ENCODE measurements around the gene ITGB7. TPM values are rescaled to one million over a fixed set of nuclear protein-coding genes. Genes with fewer than 3 reads are reported as not detected.

Gene ITGB7
- total and polyA plus RNA-seq, 10 of the 15 experiments (the other 5 are each of a cell fraction or from before 2014, with no cell fraction given), result 54.5 to 487 (median 252) TPM

GRCh38 chr12:53219292-53219955 is 12.4 kb upstream of the ITGB7 start (continued):
- no peak for TF ChIP-seq ZBTB11 (CRISPR knock-in tag; IDR thresholded peaks at IDR 0.05)
- TF ChIP-seq ZNF207 (IDR thresholded peaks at IDR 0.05; ENCODE audit: borderline replicate concordance), result 0 out of 2 replicates have a peak, but pooled peaks have one; percentile 9
- TF ChIP-seq DPF2 (IDR thresholded peaks at IDR 0.05), result peak; percentile 85; the same call in 1 of the 2 replicates
- TF ChIP-seq ETV6 (conservative IDR thresholded peaks at IDR 0.05 in 1 of 2, IDR thresholded peaks at IDR 0.05 in 1 of 2; ENCODE audit: borderline replicate concordance in 1 of 2, low read depth in 1 of 2), result peak in 1 of 2 experiments; percentile 45; a peak in 2 of 4 replicates
- peak; percentile 19 for TF ChIP-seq SP1 (IDR thresholded peaks at IDR 0.05; ENCODE audit: low read depth, low read length)
- TF ChIP-seq RELB (IDR thresholded peaks at IDR 0.05; ENCODE audit: low read depth), result peak; percentile 80
- peak; percentile 57; the same call in 1 of the 2 replicates for TF ChIP-seq HDGF (IDR thresholded peaks at IDR 0.05)
- no peak for TF ChIP-seq HDAC6 (IDR thresholded peaks at IDR 0.05; ENCODE audit: unreplicated experiment)
- TF ChIP-seq, protein P1, sequence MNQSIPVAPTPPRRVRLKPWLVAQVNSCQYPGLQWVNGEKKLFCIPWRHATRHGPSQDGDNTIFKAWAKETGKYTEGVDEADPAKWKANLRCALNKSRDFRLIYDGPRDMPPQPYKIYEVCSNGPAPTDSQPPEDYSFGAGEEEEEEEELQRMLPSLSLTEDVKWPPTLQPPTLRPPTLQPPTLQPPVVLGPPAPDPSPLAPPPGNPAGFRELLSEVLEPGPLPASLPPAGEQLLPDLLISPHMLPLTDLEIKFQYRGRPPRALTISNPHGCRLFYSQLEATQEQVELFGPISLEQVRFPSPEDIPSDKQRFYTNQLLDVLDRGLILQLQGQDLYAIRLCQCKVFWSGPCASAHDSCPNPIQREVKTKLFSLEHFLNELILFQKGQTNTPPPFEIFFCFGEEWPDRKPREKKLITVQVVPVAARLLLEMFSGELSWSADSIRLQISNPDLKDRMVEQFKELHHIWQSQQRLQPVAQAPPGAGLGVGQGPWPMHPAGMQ (IDR thresholded peaks at IDR 0.05; ENCODE audit: borderline replicate concordance), result peak; percentile 64; the same call in 1 of the 2 replicates
- no peak for TF ChIP-seq BCL3 (IDR thresholded peaks at IDR 0.05; ENCODE audit: borderline replicate concordance, insufficient read depth, low read depth, low read length, poor library complexity, severe bottlenecking)
- TF ChIP-seq GATAD2B (conservative IDR thresholded peaks at IDR 0.05; ENCODE audit: low read depth), result peak; percentile 83
- no peak for TF ChIP-seq SUZ12 (IDR thresholded peaks at IDR 0.05; ENCODE audit: unreplicated experiment)
- TF ChIP-seq MXI1 (IDR thresholded peaks at IDR 0.05; ENCODE audit: low read depth, low read length), result peak; percentile 44; the same call in 1 of the 2 replicates
- TF ChIP-seq SIN3A (IDR thresholded peaks at IDR 0.05; ENCODE audit: low read depth, low read length), result peak; percentile 68; the same call in 1 of the 2 replicates
- 0 out of 2 replicates have a peak, but pooled peaks have one; percentile 33 for TF ChIP-seq POLR2AphosphoS5 (IDR thresholded peaks at IDR 0.05; ENCODE audit: low read length)
- TF ChIP-seq ATF2 (IDR thresholded peaks at IDR 0.05; ENCODE audit: low read length), result no peak
- TF ChIP-seq CBFB (IDR thresholded peaks at IDR 0.05; ENCODE audit: low read depth), result peak; percentile 87; the same call in 1 of the 2 replicates
- TF ChIP-seq NBN (IDR thresholded peaks at IDR 0.05), result peak; percentile 84; the same call in 1 of the 2 replicates
- TF ChIP-seq TARDBP (IDR thresholded peaks at IDR 0.05; ENCODE audit: borderline replicate concordance), result no peak
- TF ChIP-seq MTA3 (IDR thresholded peaks at IDR 0.05; ENCODE audit: borderline replicate concordance, low read length), result 0 out of 2 replicates have a peak, but pooled peaks have one; percentile 65
- no peak for TF ChIP-seq NFYB (IDR thresholded peaks at IDR 0.05; ENCODE audit: insufficient read depth, low read depth, low read length)

Measured in GM12878 (cell line).